ENCODE measurements around the gene ZNF143. TPM values are rescaled to one million over a fixed set of nuclear protein-coding genes. Genes with fewer than 3 reads are reported as not detected.

ZNF143 gene
- total RNA-seq, 8 experiments from 2014 or later: 18.5 to 29.7 (median 23.0) TPM

GRCh38 chr11:9566561-9567063 lies 105.8 kb downstream of the ZNF143 start:
- 74 to 100% (median 84%) methylated on average over 1 to 3 of the region's 3 CpGs; no CpG with 5 or more reads in 2 of the 10 experiments for WGBS, 10 experiments
- in situ Hi-C loops (cut with MboI; ENCODE audit: low pct_unique_long_range_greater_than_20kb in 2 of 9, low sequenced_read_pairs in 9 of 9, unreplicated experiment in 9 of 9): no loop called here
- ATAC-seq (replicated peaks in 6 of 8): no peak

GRCh38 chr11:9567401-9567800 lies 106.6 kb downstream of the ZNF143 start:
- 78 to 100% (median 92%) methylated on average over 2 to 5 of the region's 5 CpGs; no CpG with 5 or more reads in 5 of the 10 experiments for WGBS, 10 experiments
- no peak for ATAC-seq (replicated peaks in 6 of 8)
- in situ Hi-C loops (cut with MboI; ENCODE audit: low pct_unique_long_range_greater_than_20kb in 2 of 9, low sequenced_read_pairs in 9 of 9, unreplicated experiment in 9 of 9): no loop called here
- no peak overlapping the region for H3K27ac ChIP-seq
- peaks cover 20 to 24% of the 10 kb centered on the region in 2 donors for H3K4me1 ChIP-seq (replicated peaks in 1 of 2)
- no peak overlapping the region for H3K4me3 ChIP-seq

More at GRCh38 chr11:9566561-9567063, 105.8 kb downstream of the ZNF143 start:
- peaks cover 19% of the 10 kb centered on the region in 2 donors for H3K4me1 ChIP-seq (replicated peaks in 1 of 2)
- no peak overlapping the region for H3K4me3 ChIP-seq
- peak overlapping the region in 1 of 2 donors; percentile 41 for H3K27ac ChIP-seq

GRCh38 chr11:9568161-9568853 lies 107.5 kb downstream of the ZNF143 start:
- Histone ChIP-seq H3K27ac (peak overlapping the region; percentile 3 to 81), H3K4me1 (replicated peaks in 1 of 2) (peaks cover 22 to 24% of the 10 kb centered on the region in 2 donors)
- 4 to 84% (median 40%) methylated on average over 1 to 8 of the region's 8 CpGs for WGBS, 10 experiments

GRCh38 chr11:9568854-9569587 lies 108.2 kb downstream of the ZNF143 start:
- Histone ChIP-seq H3K4me1 (replicated peaks in 1 of 2) (peaks cover 22 to 24% of the 10 kb centered on the region in 2 donors), H3K4me3 (peak overlapping the region in 1 of 5 donors; percentile 11), H3K27ac (peak overlapping the region; percentile 3 to 81)
- 0 to 60% (median 33%) methylated on average over 1 to 7 of the region's 7 CpGs; no CpG with 5 or more reads in 1 of the 10 experiments for WGBS, 10 experiments
- ATAC-seq (replicated peaks in 6 of 8): peak in 4 of 8 experiments; percentile 7 to 63 (median 52)
- in situ Hi-C loops (cut with MboI; ENCODE audit: low pct_unique_long_range_greater_than_20kb in 2 of 9, low sequenced_read_pairs in 9 of 9, unreplicated experiment in 9 of 9): no loop called here

More at GRCh38 chr11:9568161-9568853, 107.5 kb downstream of the ZNF143 start:
- in situ Hi-C loops (cut with MboI; ENCODE audit: low pct_unique_long_range_greater_than_20kb in 2 of 9, low sequenced_read_pairs in 9 of 9, unreplicated experiment in 9 of 9): no loop called here
- H3K4me3 ChIP-seq: no peak overlapping the region
- peak in 3 of 8 experiments; percentile 11 to 23 (median 15) for ATAC-seq (replicated peaks in 6 of 8)

- in situ Hi-C loops (cut with MboI; ENCODE audit: low pct_unique_long_range_greater_than_20kb in 2 of 9, low sequenced_read_pairs in 9 of 9, unreplicated experiment in 9 of 9): no loop called here
- WGBS, 10 experiments: 64 to 100% (median 90%) methylated on average over 1 to 5 of the region's 5 CpGs; no CpG with 5 or more reads in 3 of the 10 experiments
- Histone ChIP-seq H3K27ac (peak overlapping the region in 1 of 2 donors; percentile 81), H3K4me3 (no peak overlapping the region), H3K4me1 (replicated peaks in 1 of 2) (peaks cover 22 to 24% of the 10 kb centered on the region in 2 donors)
- ATAC-seq (replicated peaks in 6 of 8): no peak
Measured at GRCh38 chr11:9569588-9570164, 108.9 kb downstream of the ZNF143 start.

GRCh38 chr11:9570313-9571025 lies 109.7 kb downstream of the ZNF143 start:
- Histone ChIP-seq H3K4me1 (replicated peaks in 1 of 2) (peaks cover 22 to 24% of the 10 kb centered on the region in 2 donors), H3K27ac (no peak overlapping the region), H3K4me3 (no peak overlapping the region)
- in situ Hi-C loops (cut with MboI; ENCODE audit: low pct_unique_long_range_greater_than_20kb in 2 of 9, low sequenced_read_pairs in 9 of 9, unreplicated experiment in 9 of 9): no loop called here
- 17 to 92% (median 77%) methylated on average over 2 to 9 of the region's 9 CpGs; no CpG with 5 or more reads in 1 of the 10 experiments for WGBS, 10 experiments
- ATAC-seq (replicated peaks in 6 of 8): no peak

- H3K4me3 ChIP-seq: no peak overlapping the region
- WGBS, 10 experiments: 16 to 100% (median 82%) methylated on average over 2 to 7 of the region's 8 CpGs; no CpG with 5 or more reads in 3 of the 10 experiments
- in situ Hi-C loops (cut with MboI; ENCODE audit: low pct_unique_long_range_greater_than_20kb in 2 of 9, low sequenced_read_pairs in 9 of 9, unreplicated experiment in 9 of 9): no loop called here
- peaks cover 18 to 20% of the 10 kb centered on the region in 2 donors for H3K4me1 ChIP-seq (replicated peaks in 1 of 2)
- no peak for ATAC-seq (replicated peaks in 6 of 8)
- no peak overlapping the region for H3K27ac ChIP-seq
Measured at GRCh38 chr11:9571071-9571762, 110.4 kb downstream of the ZNF143 start.

GRCh38 chr11:9571763-9572115 lies 110.9 kb downstream of the ZNF143 start:
- Histone ChIP-seq H3K4me1 (replicated peaks in 1 of 2) (peaks cover 13 to 19% of the 10 kb centered on the region in 2 donors), H3K4me3 (no peak overlapping the region), H3K27ac (no peak overlapping the region)
- in situ Hi-C loops (cut with MboI; ENCODE audit: low pct_unique_long_range_greater_than_20kb in 2 of 9, low sequenced_read_pairs in 9 of 9, unreplicated experiment in 9 of 9): no loop called here
- WGBS, 10 experiments: 0 to 95% (median 87%) methylated on average over 1 to 5 of the region's 6 CpGs; no CpG with 5 or more reads in 1 of the 10 experiments
- ATAC-seq (replicated peaks in 6 of 8): no peak

GRCh38 chr11:9573052-9573774 lies 112.4 kb downstream of the ZNF143 start, which contains the start of gene WEE1:
Gene WEE1 (plus strand): TSS chr11:9573670. CDS start chr11:9573934, 264 bp downstream.
- ATAC-seq (replicated peaks in 6 of 8): peak; percentile 60 to 91 (median 86)
- H3K4me3 ChIP-seq: peak within 1 kb of the TSS; percentile 72 to 99 (median 85)
- in situ Hi-C loops (cut with MboI; ENCODE audit: low pct_unique_long_range_greater_than_20kb in 2 of 9, low sequenced_read_pairs in 9 of 9, unreplicated experiment in 9 of 9): no loop called here
- H3K27ac ChIP-seq: peak within 1 kb of the TSS; percentile 6 to 84
- WGBS, 10 experiments: 0 to 3% (median 0%) methylated on average over 1 to 17 of the region's 73 CpGs; no CpG with 5 or more reads in 5 of the 10 experiments
- peaks cover 16 to 25% of the 10 kb centered on the region in 2 donors for H3K4me1 ChIP-seq (replicated peaks in 1 of 2)

GRCh38 chr11:9573775-9574621 lies 113.2 kb downstream of the ZNF143 start:
- in situ Hi-C loops (cut with MboI; ENCODE audit: low pct_unique_long_range_greater_than_20kb in 2 of 9, low sequenced_read_pairs in 9 of 9, unreplicated experiment in 9 of 9): no loop called here
- ATAC-seq (replicated peaks in 6 of 8): peak in 6 of 8 experiments; percentile 18 to 61 (median 55)
- WGBS, 10 experiments: 0 to 3% (median 0%) methylated on average over 1 to 12 of the region's 122 CpGs; no CpG with 5 or more reads in 7 of the 10 experiments
- Histone ChIP-seq H3K4me1 (replicated peaks in 1 of 2) (peaks cover 16 to 22% of the 10 kb centered on the region in 2 donors), H3K27ac (peak overlapping the region in 1 of 2 donors; percentile 84), H3K4me3 (peak overlapping the region; percentile 72 to 99 (median 85))
